ENCODE measurements around the gene APMAP. TPM values are rescaled to one million over a fixed set of nuclear protein-coding genes. Genes with fewer than 3 reads are reported as not detected.

Gene APMAP
- total RNA-seq, 4 donors from 2014 or later: 85.3 to 337 (median 163) TPM

DNA sequence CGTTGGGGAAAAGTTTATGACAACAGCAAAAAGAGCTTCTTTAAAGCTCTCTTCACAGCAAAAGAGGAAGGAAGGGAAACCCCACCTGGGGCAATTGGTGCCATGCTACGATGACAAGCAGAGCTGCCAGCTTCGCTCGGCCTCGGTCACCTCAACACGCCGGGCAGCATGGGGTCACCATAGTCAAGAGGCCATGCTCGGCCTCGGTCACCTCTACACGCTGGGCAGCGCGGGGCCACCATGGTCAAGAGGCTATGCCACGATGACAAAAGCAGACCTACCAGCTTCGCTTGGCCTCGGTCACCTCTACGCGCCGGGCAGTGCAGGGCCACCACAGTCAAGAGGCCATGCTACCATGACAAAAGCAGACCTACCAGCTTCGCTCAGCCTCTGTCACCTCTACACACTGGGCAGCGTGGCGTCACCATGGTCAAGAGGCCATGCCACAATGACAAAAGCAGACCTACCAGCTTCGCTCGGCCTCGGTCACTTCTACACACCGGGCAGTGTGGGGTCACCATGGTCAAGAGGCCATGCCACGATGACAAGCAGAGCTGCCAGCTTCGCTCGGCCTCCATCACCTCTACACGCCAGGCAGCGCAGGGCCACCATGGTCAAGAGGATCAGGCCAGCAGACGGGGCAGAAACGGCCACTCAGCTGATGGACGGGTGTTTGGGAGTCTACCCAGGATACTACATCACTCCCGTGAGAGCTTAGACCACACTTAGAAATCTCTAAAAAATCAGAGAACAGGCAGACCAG lies 12.1 kb downstream of the APMAP start:
- DNase-seq (ENCODE audit: low spot score) (no peak), ATAC-seq (ENCODE audit: low FRiP score) (no peak)
- TF ChIP-seq, protein P1, sequence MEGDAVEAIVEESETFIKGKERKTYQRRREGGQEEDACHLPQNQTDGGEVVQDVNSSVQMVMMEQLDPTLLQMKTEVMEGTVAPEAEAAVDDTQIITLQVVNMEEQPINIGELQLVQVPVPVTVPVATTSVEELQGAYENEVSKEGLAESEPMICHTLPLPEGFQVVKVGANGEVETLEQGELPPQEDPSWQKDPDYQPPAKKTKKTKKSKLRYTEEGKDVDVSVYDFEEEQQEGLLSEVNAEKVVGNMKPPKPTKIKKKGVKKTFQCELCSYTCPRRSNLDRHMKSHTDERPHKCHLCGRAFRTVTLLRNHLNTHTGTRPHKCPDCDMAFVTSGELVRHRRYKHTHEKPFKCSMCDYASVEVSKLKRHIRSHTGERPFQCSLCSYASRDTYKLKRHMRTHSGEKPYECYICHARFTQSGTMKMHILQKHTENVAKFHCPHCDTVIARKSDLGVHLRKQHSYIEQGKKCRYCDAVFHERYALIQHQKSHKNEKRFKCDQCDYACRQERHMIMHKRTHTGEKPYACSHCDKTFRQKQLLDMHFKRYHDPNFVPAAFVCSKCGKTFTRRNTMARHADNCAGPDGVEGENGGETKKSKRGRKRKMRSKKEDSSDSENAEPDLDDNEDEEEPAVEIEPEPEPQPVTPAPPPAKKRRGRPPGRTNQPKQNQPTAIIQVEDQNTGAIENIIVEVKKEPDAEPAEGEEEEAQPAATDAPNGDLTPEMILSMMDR (IDR thresholded peaks at IDR 0.05): no peak

DNA sequence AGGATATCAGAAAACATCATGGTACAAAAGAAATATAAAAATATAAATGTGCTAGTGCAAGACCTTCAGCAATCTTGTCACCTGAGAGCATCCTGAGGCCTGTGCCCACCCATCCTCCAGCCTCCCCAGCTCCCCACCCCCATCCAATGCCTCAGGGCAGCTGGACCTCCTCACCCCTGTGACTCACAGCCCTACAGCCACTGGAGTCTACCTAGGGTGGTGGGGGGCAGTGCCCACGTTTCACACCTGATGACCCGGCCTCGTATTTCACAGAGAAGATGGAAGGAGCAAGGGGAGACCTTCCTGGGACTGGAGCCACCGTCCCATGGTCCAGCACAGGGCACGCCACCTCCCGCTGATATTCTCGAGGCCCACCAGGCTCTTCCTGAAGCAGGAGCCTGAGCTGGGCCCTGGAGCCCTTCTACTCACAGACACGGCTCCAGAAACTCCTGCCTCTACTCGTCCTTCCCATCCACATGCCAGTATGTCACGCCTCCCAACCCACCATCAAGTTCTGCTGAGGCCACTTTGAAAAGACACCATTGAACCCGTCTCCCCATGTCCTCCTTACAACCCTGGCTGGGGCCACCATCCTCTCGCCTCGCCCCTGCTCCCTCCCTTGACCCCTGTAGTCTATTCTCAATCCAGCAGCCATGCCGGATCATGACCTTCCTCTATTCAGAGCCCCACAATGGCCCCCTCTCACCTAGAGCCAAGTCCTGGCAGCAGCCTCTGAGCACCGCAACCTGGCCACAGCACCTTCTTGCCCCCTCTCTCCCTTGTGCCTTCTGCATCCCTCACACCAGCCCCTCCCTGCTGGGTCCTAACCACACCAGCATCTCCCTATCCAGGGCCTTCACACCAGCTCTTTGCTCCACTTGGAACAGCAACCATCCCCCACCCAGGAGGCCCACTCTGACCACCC lies 13.3 kb downstream of the APMAP start:
- DNase-seq (ENCODE audit: low spot score) (no peak), ATAC-seq (ENCODE audit: low FRiP score) (no peak)
- TF ChIP-seq, protein P1 (IDR thresholded peaks at IDR 0.05): no peak

DNA sequence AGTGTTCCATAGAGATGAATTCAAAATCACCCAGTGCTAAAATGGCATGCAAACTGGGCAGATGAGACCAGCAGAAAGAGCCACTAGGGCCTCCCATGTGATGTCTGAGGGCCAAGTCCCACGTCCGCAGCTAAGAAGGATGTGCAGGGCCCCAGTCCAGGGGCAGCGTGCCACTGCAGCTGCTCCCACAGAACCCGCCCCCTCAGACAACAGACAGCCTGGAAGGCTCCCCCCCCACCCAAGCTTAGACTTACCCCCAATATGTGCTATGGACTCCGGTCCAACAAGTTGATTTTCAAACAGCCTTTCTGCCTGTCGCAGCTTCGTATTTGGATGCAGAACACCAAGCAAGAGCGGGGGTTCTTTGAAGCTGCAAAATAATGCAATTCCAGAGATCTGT lies 14.0 kb downstream of the APMAP start:
- DNase-seq (ENCODE audit: low spot score) (no peak), ATAC-seq (ENCODE audit: low FRiP score) (no peak)
- TF ChIP-seq, protein P1 (IDR thresholded peaks at IDR 0.05): no peak

DNA sequence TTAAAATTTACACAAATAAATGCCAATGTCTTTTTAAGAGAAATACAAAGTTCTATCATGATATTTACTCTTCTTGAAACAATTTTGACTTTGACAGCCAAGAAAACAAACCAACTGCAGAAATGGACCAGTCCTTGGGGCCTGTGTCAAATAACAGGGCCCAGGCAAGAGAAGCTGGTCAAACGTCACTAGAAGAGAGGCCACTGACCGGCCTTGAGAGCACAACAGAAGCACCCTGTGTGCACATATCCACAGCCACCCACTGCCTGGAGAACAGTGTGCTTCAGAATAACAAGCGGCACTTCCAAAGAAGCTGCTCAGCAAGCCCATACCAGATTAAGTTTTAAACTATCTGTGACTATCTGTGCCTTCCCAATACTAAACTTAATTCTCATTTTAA lies 14.8 kb downstream of the APMAP start:
- DNase-seq (ENCODE audit: low spot score): no peak
- no peak for ATAC-seq (ENCODE audit: low FRiP score)
- TF ChIP-seq, protein P1 (IDR thresholded peaks at IDR 0.05): no peak

DNA sequence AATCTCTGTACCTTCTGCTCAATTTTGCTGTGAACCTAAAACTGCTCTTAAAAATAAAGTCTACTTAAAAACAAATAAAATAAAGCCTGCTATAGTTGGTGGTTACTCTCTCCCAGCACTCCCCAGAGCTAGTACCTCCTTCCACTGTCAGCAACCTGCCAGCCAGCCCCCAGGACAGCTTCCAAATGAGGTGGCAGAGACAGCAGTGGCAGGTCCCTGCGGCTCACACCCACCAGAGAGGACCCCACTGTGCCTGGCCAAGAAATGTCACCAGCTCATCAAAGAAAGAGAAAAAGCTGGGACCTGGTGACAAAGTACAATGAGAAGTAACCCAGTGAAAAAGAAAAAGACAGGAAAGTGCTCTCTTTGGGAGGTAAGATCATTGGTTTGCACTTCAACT lies 15.2 kb downstream of the APMAP start:
- DNase-seq (ENCODE audit: low spot score) (no peak), ATAC-seq (ENCODE audit: low FRiP score) (no peak)
- TF ChIP-seq, protein P1 (IDR thresholded peaks at IDR 0.05): no peak

DNA sequence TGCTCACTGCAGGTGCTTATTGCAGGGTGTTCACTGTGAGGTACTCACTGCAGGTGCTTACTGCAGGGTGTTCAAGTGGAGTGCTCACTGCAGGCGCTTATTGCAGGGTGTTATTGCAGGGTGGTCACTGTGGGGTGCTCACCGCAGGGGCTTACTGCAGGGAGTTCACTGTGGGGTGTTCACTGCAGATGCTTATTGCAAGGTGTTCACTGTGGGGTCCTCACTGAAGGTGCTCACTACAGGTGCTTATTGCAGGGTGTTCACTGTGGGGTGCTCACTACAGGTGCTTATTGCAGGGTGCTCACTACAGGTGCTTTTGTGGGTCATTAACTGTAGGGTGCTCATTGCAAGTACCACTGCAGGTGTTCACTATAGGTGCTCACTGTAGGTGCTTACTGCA lies 20.2 kb downstream of the APMAP start:
- no peak for DNase-seq (ENCODE audit: low spot score)

More for the DNA sequence above, 20.2 kb downstream of the APMAP start:
- TF ChIP-seq, protein P1 (IDR thresholded peaks at IDR 0.05): no peak
- no peak for ATAC-seq (ENCODE audit: low FRiP score)
